ENCODE data around the gene TIGD3. TPM values are rescaled to one million over a fixed set of nuclear protein-coding genes. Genes with fewer than 3 reads are reported as not detected.

The TIGD3 gene
- total and polyA plus RNA-seq, 2 of the 13 experiments (the other 11 are each of a cell fraction or from before 2014, with no cell fraction given), result 0.49 to 4.9 TPM

GRCh38 chr11:65354265-65355012, at the start of gene TIGD3 (continued):
- TF ChIP-seq ZNF546 (CRISPR knock-in tag; conservative IDR thresholded peaks at IDR 0.05) (no peak), ZNF7 (CRISPR knock-in tag; IDR thresholded peaks at IDR 0.05) (no peak), TFE3 (CRISPR knock-in tag; IDR thresholded peaks at IDR 0.05) (0 out of 2 replicates have a peak, but pooled peaks have one; percentile 19), MAFG (CRISPR knock-in tag; IDR thresholded peaks at IDR 0.05) (no peak), ATF7-NPFF (CRISPR knock-in tag; IDR thresholded peaks at IDR 0.05; ENCODE audit: low read depth) (peak; percentile 63; the same call in 1 of the 2 replicates), ZNF451 (CRISPR knock-in tag; IDR thresholded peaks at IDR 0.05) (no peak), MNT (IDR thresholded peaks at IDR 0.05) (no peak), PLRG1 (conservative IDR thresholded peaks at IDR 0.05) (no peak), HBP1 (CRISPR knock-in tag; IDR thresholded peaks at IDR 0.05; ENCODE audit: low read depth) (no peak), FOXK1 (CRISPR knock-in tag; IDR thresholded peaks at IDR 0.05; ENCODE audit: borderline replicate concordance, low read depth) (no peak; the same call in 1 of the 2 replicates), ZFP62 (CRISPR knock-in tag; IDR thresholded peaks at IDR 0.05) (no peak), ZC3H13 (CRISPR knock-in tag; IDR thresholded peaks at IDR 0.05) (peak; percentile 58; the same call in 1 of the 2 replicates), ZNF567 (CRISPR knock-in tag; IDR thresholded peaks at IDR 0.05; ENCODE audit: borderline replicate concordance) (0 out of 2 replicates have a peak, but pooled peaks have one; percentile 26), MATR3 (CRISPR knock-in tag; IDR thresholded peaks at IDR 0.05) (no peak), SKIL (CRISPR knock-in tag; IDR thresholded peaks at IDR 0.05; ENCODE audit: borderline replicate concordance) (no peak), ZFP90 (CRISPR knock-in tag; IDR thresholded peaks at IDR 0.05; ENCODE audit: borderline replicate concordance) (no peak), ZFY (CRISPR knock-in tag; IDR thresholded peaks at IDR 0.05) (peak; percentile 84), KDM2A (CRISPR knock-in tag; IDR thresholded peaks at IDR 0.05; ENCODE audit: borderline replicate concordance, low read depth) (peak; percentile 94), MEIS1 (CRISPR knock-in tag; IDR thresholded peaks at IDR 0.05; ENCODE audit: borderline replicate concordance) (no peak)
- TF ChIP-seq, protein P1, sequence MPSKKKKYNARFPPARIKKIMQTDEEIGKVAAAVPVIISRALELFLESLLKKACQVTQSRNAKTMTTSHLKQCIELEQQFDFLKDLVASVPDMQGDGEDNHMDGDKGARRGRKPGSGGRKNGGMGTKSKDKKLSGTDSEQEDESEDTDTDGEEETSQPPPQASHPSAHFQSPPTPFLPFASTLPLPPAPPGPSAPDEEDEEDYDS (CRISPR knock-in tag; IDR thresholded peaks at IDR 0.05), result peak; percentile 55; the same call in 1 of the 2 replicates
